Breast epithelium (tissue), 4 donors: ENCODE measurements around the gene SPACDR. TPM values are rescaled to one million over a fixed set of nuclear protein-coding genes. Genes with fewer than 3 reads are reported as not detected.

Experiments used
- DNase-seq, 2 donors: peaks; one replicate each; pipeline ENCODE4 v3.0.0-alpha.2; 2019; ENCODE audit warnings: low spot score in 2 of 2
- H3K27ac ChIP-seq, 2 donors: fragments of 200-600 bp; sonication (generic) in 1 of 2; one replicate each; pipeline ENCODE4 v1.5.1; 2016 to 2019; ENCODE audit warnings: mild to moderate bottlenecking in 1 of 2
- H3K27me3 ChIP-seq, 2 donors: fragments of 200-600 bp; sonication (generic) in 1 of 2; one replicate each; pipeline versions ENCODE4 v1.5.1 to v1.6.0; 2017 to 2019; ENCODE audit warnings: control low read depth in 1 of 2, mild to moderate bottlenecking in 1 of 2
- H3K36me3 ChIP-seq: fragments of 200-600 bp; one replicate; pipeline ENCODE4 v1.5.1; 2019
- H3K4me1 ChIP-seq, 2 donors: fragments of 200-600 bp; sonication (generic); one replicate each; pipeline ENCODE4 v1.5.1; 2016 to 2019; ENCODE audit warnings: control low read depth in 1 of 2
- H3K4me3 ChIP-seq, 3 donors: fragments of 200-600 bp; sonication (generic); 1 replicate in 2 of 3; 2 replicates in 1 of 3; pipeline ENCODE4 v1.5.1; 2016 to 2019; ENCODE audit warnings: mild to moderate bottlenecking in 3 of 3, moderate library complexity in 2 of 3
- H3K9me3 ChIP-seq, 2 donors: fragments of 200-600 bp; sonication (generic) in 1 of 2; one replicate each; pipeline ENCODE4 v1.5.1; 2016 to 2019; ENCODE audit warnings: control low read depth in 1 of 2
- POLR2A ChIP-seq: fragments of 450-650 bp; IDR thresholded peaks from one replicate; pipeline ENCODE4 v1.6.1; 2016; ENCODE audit warnings: antibody characterized with exemption, mild to moderate bottlenecking, moderate library complexity
- POLR2AphosphoS5 ChIP-seq, 3 donors: sonication (generic); formaldehyde crosslinking; IDR thresholded peaks; one replicate each; pipeline ENCODE4 v1.6.1; 2017; ENCODE audit warnings: antibody characterized with exemption in 3 of 3
- intact Hi-C: fragments of 100-400 bp; cut with DNase I; formaldehyde crosslinking; loops from one replicate; pipeline ENCODE4 v1.15.1; 2023; ENCODE audit warnings: low total_unique reads
- total RNA-seq, 3 donors: library from RNA; depleted of rRNA; stranded (reverse); fragments of >200 nt; gene quantifications; one replicate each; pipeline ENCODE4 v1.1.0, GENCODE V29; 2016
- TF ChIP-seq, protein P1 (sequence below), 3 donors: fragments of 450-650 bp; IDR thresholded peaks; one replicate each; pipeline ENCODE4 v1.5.1; 2016 to 2017; ENCODE audit warnings: antibody characterized with exemption in 3 of 3, mild to moderate bottlenecking in 3 of 3, moderate library complexity in 3 of 3

The SPACDR gene
- total RNA-seq, 3 donors from 2014 or later = not detected

DNA sequence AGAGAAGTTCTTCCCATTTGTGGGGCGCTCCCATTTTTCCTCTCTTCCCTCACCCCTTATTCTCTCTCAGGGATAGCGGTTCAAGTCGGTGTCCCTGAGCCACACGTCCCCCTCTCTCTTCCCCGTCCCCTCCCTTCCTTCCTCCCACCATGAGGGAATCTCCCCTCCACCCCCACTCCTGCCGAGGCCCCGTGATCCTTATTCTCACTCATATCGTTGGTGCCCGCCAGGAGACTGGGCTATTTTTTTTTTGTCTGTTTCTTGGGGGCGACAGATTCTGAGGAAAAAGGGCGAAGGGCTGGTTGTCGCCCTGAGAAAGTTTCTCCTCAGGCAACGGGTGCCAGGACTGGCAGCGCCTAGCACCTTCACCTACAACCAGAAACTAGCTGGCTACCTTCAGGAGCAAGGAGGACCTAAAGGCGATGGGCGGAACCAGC is 36.3 kb downstream of the SPACDR start:
- Histone ChIP-seq H3K9me3 (no peaks in the 10 kb centered on the region), H3K36me3 (no peaks in the 10 kb centered on the region), H3K4me3 (peak overlapping the region; percentile 85 to 98 (median 88)), H3K27me3 (no peaks in the 10 kb centered on the region), H3K4me1 (peaks cover 8 to 18% of the 10 kb centered on the region in 2 donors), H3K27ac (peak overlapping the region; percentile 99 to 100)
- TF ChIP-seq POLR2AphosphoS5 (IDR thresholded peaks at IDR 0.05) = peak in 1 of 3 donors; percentile 1
- no peak for TF ChIP-seq POLR2A
- TF ChIP-seq, protein P1, sequence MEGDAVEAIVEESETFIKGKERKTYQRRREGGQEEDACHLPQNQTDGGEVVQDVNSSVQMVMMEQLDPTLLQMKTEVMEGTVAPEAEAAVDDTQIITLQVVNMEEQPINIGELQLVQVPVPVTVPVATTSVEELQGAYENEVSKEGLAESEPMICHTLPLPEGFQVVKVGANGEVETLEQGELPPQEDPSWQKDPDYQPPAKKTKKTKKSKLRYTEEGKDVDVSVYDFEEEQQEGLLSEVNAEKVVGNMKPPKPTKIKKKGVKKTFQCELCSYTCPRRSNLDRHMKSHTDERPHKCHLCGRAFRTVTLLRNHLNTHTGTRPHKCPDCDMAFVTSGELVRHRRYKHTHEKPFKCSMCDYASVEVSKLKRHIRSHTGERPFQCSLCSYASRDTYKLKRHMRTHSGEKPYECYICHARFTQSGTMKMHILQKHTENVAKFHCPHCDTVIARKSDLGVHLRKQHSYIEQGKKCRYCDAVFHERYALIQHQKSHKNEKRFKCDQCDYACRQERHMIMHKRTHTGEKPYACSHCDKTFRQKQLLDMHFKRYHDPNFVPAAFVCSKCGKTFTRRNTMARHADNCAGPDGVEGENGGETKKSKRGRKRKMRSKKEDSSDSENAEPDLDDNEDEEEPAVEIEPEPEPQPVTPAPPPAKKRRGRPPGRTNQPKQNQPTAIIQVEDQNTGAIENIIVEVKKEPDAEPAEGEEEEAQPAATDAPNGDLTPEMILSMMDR (IDR thresholded peaks at IDR 0.05) = no peak
- DNase-seq = no peak
- intact Hi-C loops = no loop called here

DNA sequence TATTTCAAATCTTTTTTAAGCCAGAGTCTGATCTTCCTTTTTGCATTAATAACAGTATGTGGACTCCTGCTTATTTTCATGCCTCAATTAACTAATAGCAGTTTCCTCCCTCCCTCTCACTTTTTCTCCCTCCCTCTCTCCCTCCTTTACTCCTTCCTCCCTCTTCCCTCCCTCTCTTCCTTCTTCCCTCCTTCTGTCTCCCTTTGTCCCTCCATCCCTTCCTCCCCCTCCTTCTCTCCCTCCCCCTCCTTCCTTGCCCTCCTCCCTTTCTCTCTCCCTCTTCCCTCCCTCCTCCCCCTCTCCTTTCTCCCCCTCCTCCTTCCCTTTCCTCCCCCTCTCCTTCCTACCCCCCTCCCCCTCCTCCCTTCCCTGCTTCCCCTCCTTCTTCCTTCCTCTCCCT is 37.5 kb downstream of the SPACDR start:
- H3K9me3 ChIP-seq = no peaks in the 10 kb centered on the region
- TF ChIP-seq POLR2A (no peak), POLR2AphosphoS5 (IDR thresholded peaks at IDR 0.05) (no peak)
- TF ChIP-seq, protein P1 (IDR thresholded peaks at IDR 0.05) = no peak
- H3K4me3 ChIP-seq = no peak overlapping the region
- H3K27me3 ChIP-seq = no peaks in the 10 kb centered on the region
- H3K4me1 ChIP-seq = peaks cover 8 to 9% of the 10 kb centered on the region in 2 donors
- intact Hi-C loops = no loop called here
- no peak for DNase-seq
- H3K27ac ChIP-seq = no peak overlapping the region
- no peaks in the 10 kb centered on the region for H3K36me3 ChIP-seq

GRCh38 chr7:100425347-100425746 is 38.7 kb downstream of the SPACDR start:
- intact Hi-C loops = no loop called here
- Histone ChIP-seq H3K4me3 (no peak overlapping the region), H3K9me3 (no peaks in the 10 kb centered on the region), H3K4me1 (no peaks in the 10 kb centered on the region), H3K36me3 (no peaks in the 10 kb centered on the region), H3K27ac (no peak overlapping the region), H3K27me3 (no peaks in the 10 kb centered on the region)
- DNase-seq = no peak
- TF ChIP-seq POLR2AphosphoS5 (IDR thresholded peaks at IDR 0.05) (no peak), POLR2A (no peak)

DNA sequence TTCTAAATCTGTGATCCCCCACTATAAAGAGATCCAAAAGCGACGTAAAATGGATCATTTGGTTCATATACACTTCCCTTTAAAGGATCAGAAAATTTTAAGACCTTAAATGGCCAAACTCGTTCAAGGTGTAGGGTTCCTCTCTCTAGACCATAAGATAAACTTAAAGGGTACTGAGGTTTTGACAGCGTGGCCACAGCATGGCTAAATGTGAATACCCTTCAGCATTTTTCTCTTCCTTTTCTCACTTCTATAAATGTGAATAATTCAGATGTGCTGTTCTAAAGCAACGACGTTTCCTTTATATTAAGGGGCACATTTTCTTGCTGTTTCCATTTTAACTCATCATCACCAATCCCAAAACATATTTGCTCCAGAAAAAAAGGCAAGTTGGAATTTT is 40.7 kb downstream of the SPACDR start:
- no peaks in the 10 kb centered on the region for H3K27me3 ChIP-seq
- intact Hi-C loops = no loop called here
- no peak overlapping the region for H3K4me3 ChIP-seq
- no peaks in the 10 kb centered on the region for H3K36me3 ChIP-seq
- no peak overlapping the region for H3K27ac ChIP-seq
- H3K9me3 ChIP-seq = no peaks in the 10 kb centered on the region
- H3K4me1 ChIP-seq = no peaks in the 10 kb centered on the region
- no peak for DNase-seq
- TF ChIP-seq POLR2AphosphoS5 (IDR thresholded peaks at IDR 0.05) (no peak), POLR2A (no peak)
- TF ChIP-seq, protein P1 (IDR thresholded peaks at IDR 0.05) = no peak

DNA sequence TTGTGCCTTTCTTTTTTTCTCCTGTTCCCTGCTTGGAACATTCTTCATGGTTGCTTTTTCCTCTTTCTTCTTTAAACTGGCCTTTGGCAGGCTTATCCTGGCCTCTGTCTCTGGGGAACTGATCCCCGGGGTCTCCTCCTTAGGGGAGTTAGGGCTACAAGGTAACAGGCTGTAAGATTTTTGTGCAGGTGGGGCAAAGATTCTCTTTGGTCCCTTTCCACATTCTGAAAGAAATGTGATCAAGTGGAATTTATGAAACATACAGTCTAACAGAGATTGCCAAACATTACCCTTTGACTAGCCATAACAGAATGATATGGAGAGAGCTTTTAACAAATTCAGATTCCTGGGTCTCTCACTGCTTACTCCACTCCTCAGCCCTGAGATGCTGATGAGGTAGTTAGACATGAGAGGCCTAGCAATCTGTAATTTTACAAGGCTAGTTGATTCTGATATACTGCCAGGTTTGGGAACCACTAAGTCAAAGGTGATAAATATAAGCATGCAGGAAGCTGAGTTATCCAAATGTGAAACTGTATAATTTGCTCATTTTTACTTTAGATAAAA is 44.3 kb downstream of the SPACDR start:
- no peaks in the 10 kb centered on the region for H3K9me3 ChIP-seq
- H3K27ac ChIP-seq = no peak overlapping the region
- H3K4me3 ChIP-seq = no peak overlapping the region
- H3K27me3 ChIP-seq = no peaks in the 10 kb centered on the region
- intact Hi-C loops = no loop called here
- H3K36me3 ChIP-seq = no peaks in the 10 kb centered on the region
- H3K4me1 ChIP-seq = no peaks in the 10 kb centered on the region
- TF ChIP-seq POLR2AphosphoS5 (IDR thresholded peaks at IDR 0.05) (no peak), POLR2A (no peak)
- TF ChIP-seq, protein P1 (IDR thresholded peaks at IDR 0.05) = no peak
- no peak for DNase-seq
